Measurements from ENCODE around the gene AATF.

The AATF gene

DNA sequence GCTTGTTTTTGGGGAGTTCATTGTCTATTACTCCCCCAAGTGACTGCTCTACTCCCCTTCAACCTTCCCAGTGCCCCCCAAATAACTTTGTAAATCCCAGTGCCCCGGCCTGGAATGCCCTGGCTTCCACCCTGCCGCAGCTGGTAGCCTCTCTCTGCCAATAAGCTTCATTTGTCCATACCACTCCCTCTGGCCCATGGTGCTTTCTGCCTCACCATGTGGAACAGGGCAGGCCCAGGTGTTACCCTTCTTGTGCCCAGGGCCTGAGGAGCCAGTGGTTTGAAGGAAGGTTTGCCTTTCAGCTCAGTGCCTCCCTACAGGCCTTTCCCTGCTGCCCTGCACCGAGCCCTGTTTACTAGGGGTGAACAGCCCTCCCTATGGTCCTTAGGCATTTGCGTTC is 134.2 kb downstream of the AATF start:
- no peak for DNase-seq (ENCODE audit: low read depth in 2 of 2)
- TF ChIP-seq CTCF (IDR thresholded peaks at IDR 0.05; ENCODE audit: low read depth, low read length), result no peak
- H3K4me3 ChIP-seq (replicated peaks in 1 of 2; ENCODE audit: low read depth in 2 of 2, low read length in 2 of 2), result no peak overlapping the region

DNA sequence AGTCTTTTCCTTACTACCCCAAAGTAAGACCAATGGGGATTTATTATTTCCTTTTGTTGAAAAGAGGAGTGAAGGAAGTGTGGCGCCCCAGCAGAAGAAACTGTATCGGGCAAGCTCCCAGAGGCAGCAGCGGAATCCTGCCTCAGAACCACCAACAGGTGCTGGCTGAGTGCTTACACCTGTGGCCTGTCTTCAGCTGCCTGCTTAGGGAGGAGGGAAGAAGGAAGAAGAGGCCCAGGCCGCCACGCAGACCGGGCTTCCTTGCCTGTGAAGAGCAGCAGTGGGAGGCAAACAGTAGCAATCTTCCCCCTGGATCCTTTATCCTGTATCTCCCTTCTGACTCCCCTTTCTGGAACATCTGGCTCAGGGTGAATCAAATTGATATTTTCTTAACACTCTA is 134.7 kb downstream of the AATF start:
- DNase-seq (ENCODE audit: low read depth in 2 of 2), result no peak
- no peak overlapping the region for H3K4me3 ChIP-seq (replicated peaks in 1 of 2; ENCODE audit: low read depth in 2 of 2, low read length in 2 of 2)
- TF ChIP-seq CTCF (IDR thresholded peaks at IDR 0.05; ENCODE audit: low read depth, low read length), result no peak

DNA sequence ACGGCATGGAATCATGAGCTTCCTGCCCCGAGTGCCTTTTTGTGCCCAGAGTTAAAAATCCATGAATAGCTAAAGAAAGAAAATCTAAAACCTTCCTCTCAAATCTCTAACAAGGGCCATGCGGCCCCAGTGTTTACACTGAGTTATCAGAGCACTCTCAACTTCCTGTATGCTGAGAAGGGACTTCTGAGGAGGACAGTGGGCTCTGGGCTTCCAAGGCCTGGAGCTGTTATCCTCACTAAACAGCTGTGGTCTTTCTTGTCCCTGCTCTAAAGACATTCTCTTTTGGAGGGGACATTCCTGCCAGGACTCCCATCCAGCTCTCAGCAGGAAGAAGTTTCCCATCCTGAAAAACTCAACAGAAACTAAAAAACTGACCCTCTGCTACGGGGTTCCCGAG is 135.6 kb downstream of the AATF start:
- no peak for DNase-seq (ENCODE audit: low read depth in 2 of 2)
- TF ChIP-seq CTCF (IDR thresholded peaks at IDR 0.05; ENCODE audit: low read depth, low read length), result no peak
- no peak overlapping the region for H3K4me3 ChIP-seq (replicated peaks in 1 of 2; ENCODE audit: low read depth in 2 of 2, low read length in 2 of 2)

DNA sequence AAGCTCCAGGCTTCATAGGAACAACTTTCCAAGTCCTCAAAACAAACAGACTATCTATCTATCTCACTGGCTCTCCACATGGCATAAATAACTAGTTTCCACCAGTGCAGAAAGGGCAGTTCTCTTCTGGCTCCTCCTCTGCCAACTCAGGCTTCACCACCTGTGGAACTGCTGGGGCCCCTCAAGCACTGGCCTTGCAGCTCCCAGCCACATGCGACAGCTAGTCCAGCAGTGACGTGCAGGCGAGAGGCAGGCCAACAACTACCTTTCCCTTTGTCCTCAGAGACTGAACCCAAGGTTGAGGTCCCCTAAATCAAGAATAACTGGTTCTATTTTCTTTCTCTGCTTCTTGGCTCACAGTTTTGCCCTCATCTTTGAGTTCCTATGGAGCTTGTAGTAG is 137.6 kb downstream of the AATF start:
- no peak overlapping the region for H3K4me3 ChIP-seq (replicated peaks in 1 of 2; ENCODE audit: low read depth in 2 of 2, low read length in 2 of 2)
- no peak for TF ChIP-seq CTCF (IDR thresholded peaks at IDR 0.05; ENCODE audit: low read depth, low read length)
- DNase-seq (ENCODE audit: low read depth in 2 of 2), result no peak

DNA sequence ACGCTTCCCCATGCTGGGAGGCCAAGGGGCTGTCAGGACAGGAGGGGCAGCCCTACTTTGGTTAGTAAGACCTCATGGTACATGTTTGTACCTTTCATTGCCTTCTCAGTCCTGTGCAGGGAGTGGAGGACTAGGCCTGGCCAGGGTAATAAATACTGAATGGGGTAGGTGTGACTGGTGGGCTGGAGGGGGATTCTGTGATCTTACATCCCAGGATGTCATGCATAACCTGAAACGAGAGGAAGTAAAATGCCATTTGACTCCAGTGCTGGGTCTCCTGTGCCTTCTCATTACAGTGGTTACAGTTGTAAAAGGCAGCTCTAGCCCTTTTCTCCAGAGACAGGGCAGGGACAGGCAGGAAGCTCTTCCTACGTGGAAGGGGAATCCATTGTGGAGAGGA is 138.2 kb downstream of the AATF start:
- H3K4me3 ChIP-seq (replicated peaks in 1 of 2; ENCODE audit: low read depth in 2 of 2, low read length in 2 of 2), result no peak overlapping the region
- TF ChIP-seq CTCF (IDR thresholded peaks at IDR 0.05; ENCODE audit: low read depth, low read length), result no peak
- no peak for DNase-seq (ENCODE audit: low read depth in 2 of 2)

DNA sequence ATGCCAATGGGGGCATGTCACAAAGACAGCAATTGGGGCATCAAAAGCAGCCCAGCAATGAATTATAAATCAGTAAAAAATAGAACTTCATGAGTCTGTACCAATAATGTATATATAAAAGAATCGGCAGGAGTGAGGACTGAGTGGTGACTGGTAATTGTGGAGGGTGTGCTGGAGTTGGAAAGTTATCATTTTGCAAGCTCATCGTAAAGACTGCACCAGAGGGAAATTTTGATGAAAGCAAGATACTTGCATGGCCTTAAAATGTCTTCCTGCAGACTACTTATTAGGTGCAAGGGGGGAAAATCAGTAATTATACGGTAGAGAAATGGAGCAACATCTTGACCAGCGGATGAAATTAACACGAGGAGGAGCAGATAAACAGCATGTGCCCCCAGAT is 138.9 kb downstream of the AATF start:
- TF ChIP-seq CTCF (IDR thresholded peaks at IDR 0.05; ENCODE audit: low read depth, low read length), result no peak
- no peak overlapping the region for H3K4me3 ChIP-seq (replicated peaks in 1 of 2; ENCODE audit: low read depth in 2 of 2, low read length in 2 of 2)
- no peak for DNase-seq (ENCODE audit: low read depth in 2 of 2)

GRCh38 chr17:37088459-37088858 is 139.7 kb downstream of the AATF start:
- no peak for DNase-seq (ENCODE audit: low read depth in 2 of 2)
- no peak for TF ChIP-seq CTCF (IDR thresholded peaks at IDR 0.05; ENCODE audit: low read depth, low read length)

More at GRCh38 chr17:37088459-37088858, 139.7 kb downstream of the AATF start:
- H3K4me3 ChIP-seq (replicated peaks in 1 of 2; ENCODE audit: low read depth in 2 of 2, low read length in 2 of 2), result no peak overlapping the region

Data from cardiac fibroblast (primary cell).